ENCODE results near the gene CPEB2. TPM values are rescaled to one million over a fixed set of nuclear protein-coding genes. Genes with fewer than 3 reads are reported as not detected.

The CPEB2 gene
- total and polyA plus RNA-seq, 2 of the 8 experiments (the other 6 are each of a cell fraction or from before 2014, with no cell fraction given): 0.39 to 1.9 TPM

- ChIA-PET POLR2A (ENCODE audit: partially characterized antibody) (no interaction called here), CTCF (ENCODE audit: partially characterized antibody) (interaction anchor here (2.1 kb wide), 1 partner anchor 11 kb away, joined by 6 read pairs; no protein-coding TSS in a partner anchor)
- TF ChIP-seq YY1 (IDR thresholded peaks at IDR 0.05; ENCODE audit: low read depth, low read length) (no peak), CTCF (IDR thresholded peaks at IDR 0.05; ENCODE audit: control extremely low read depth in 1 of 3, insufficient read depth in 1 of 3, low read depth in 1 of 3, low read length in 3 of 3) (no peak), KDM1A (IDR thresholded peaks at IDR 0.05; ENCODE audit: borderline replicate concordance, low read length) (no peak), ASH2L (IDR thresholded peaks at IDR 0.05; ENCODE audit: low read length) (no peak), TCF12 (IDR thresholded peaks at IDR 0.05; ENCODE audit: low read depth, low read length) (no peak), ZNF274 (IDR thresholded peaks at IDR 0.05; ENCODE audit: borderline replicate concordance, extremely low read depth, low read length) (no peak), HDAC6 (IDR thresholded peaks at IDR 0.05; ENCODE audit: low read depth, low read length) (no peak), MAX (IDR thresholded peaks at IDR 0.05) (no peak), CBX8 (IDR thresholded peaks at IDR 0.05; ENCODE audit: borderline replicate concordance, low read depth, low read length) (no peak), GTF2F1 (IDR thresholded peaks at IDR 0.05; ENCODE audit: borderline replicate concordance, low read depth, low read length) (no peak), BRCA1 (IDR thresholded peaks at IDR 0.05; ENCODE audit: low read depth, low read length) (no peak), POU5F1 (IDR thresholded peaks at IDR 0.05; ENCODE audit: low read depth, low read length) (no peak), KDM5A (IDR thresholded peaks at IDR 0.05; ENCODE audit: low read length) (no peak)
These were observed 7.8 kb downstream of the CPEB2 start for GRCh38 chr4:15010038-15010585.

More at GRCh38 chr4:15010038-15010585, 7.8 kb downstream of the CPEB2 start:
- H3K18ac ChIP-seq (ENCODE audit: extremely low read depth, low read length): no peak overlapping the region
- peaks cover 0 to 14% (median under 1%) of the 10 kb centered on the region in 4 experiments; a peak in 4 of 7 replicates for H3K4me1 ChIP-seq (replicated peaks in 1 of 4; ENCODE audit: control insufficient read depth in 3 of 4, insufficient read depth in 4 of 4, low read length in 3 of 4)
- no peak overlapping the region for H3K9ac ChIP-seq (replicated peaks in 1 of 4; ENCODE audit: extremely low read depth in 1 of 4, low read depth in 3 of 4, low read length in 3 of 4)
- H3K14ac ChIP-seq (ENCODE audit: insufficient read length): no peak overlapping the region
- H4K20me1 ChIP-seq (replicated peaks in 1 of 2; ENCODE audit: control insufficient read depth in 1 of 2, insufficient read depth in 2 of 2, low read length in 2 of 2): no peaks in the 10 kb centered on the region
- H3K4me3 ChIP-seq (ENCODE audit: extremely low read depth in 1 of 4, insufficient read depth in 2 of 4, low read depth in 3 of 4, low read length in 4 of 4): no peak overlapping the region
- no peak overlapping the region for H3K4ac ChIP-seq (replicated peaks; ENCODE audit: insufficient read length, low read depth, low read length)
- no peak overlapping the region for H3K23ac ChIP-seq (ENCODE audit: insufficient read length)
- no peak overlapping the region for H2BK120ac ChIP-seq (replicated peaks; ENCODE audit: low read depth, low read length)
- no peak overlapping the region for H2AFZ ChIP-seq (ENCODE audit: low read length)
- H3K56ac ChIP-seq (replicated peaks; ENCODE audit: insufficient read length, low read depth, low read length): no peak overlapping the region
- peaks cover 0 to 13% (median 2%) of the 10 kb centered on the region in 4 experiments; a peak in 3 of 7 replicates for H3K27me3 ChIP-seq (replicated peaks in 1 of 4; ENCODE audit: control insufficient read depth in 3 of 4, extremely low read depth in 1 of 4, insufficient read depth in 3 of 4, low read length in 3 of 4)
- peaks cover under 1% of the 10 kb centered on the region; the same call in 1 of the 2 replicates for H3K23me2 ChIP-seq (ENCODE audit: low read depth, low read length)
- no peaks in the 10 kb centered on the region for H3K9me3 ChIP-seq (ENCODE audit: insufficient read depth in 2 of 2, low read depth in 1 of 2, low read length in 1 of 2)
- no peaks in the 10 kb centered on the region for H3K36me3 ChIP-seq (ENCODE audit: control insufficient read depth in 2 of 4, insufficient read depth in 4 of 4, low read length in 3 of 4)
- H2BK15ac ChIP-seq (ENCODE audit: low read length): no peak overlapping the region
- H4K91ac ChIP-seq (replicated peaks; ENCODE audit: insufficient read length, low read length): no peak overlapping the region
- H4K8ac ChIP-seq (ENCODE audit: extremely low read depth, insufficient read depth, low read length): no peak overlapping the region
- no peak overlapping the region for H2BK12ac ChIP-seq (ENCODE audit: low read depth, low read length)
- H3K27ac ChIP-seq (ENCODE audit: low read depth, low read length): no peak overlapping the region
- FAIRE-seq (no peak), DNase-seq (ENCODE audit: low read depth in 1 of 2, low spot score in 2 of 2) (no peak)
- no peak overlapping the region for H2BK5ac ChIP-seq (ENCODE audit: low read depth, low read length)
- no peaks in the 10 kb centered on the region for H3K79me1 ChIP-seq (ENCODE audit: low read depth, low read length)
- H4K5ac ChIP-seq (ENCODE audit: insufficient read length, low read depth, low read length): no peak overlapping the region
- no peak overlapping the region for H2AK5ac ChIP-seq (ENCODE audit: low read depth, low read length)
- H3K4me2 ChIP-seq (ENCODE audit: insufficient read depth in 1 of 2, low read depth in 2 of 2, low read length in 2 of 2): no peak overlapping the region
- H3K79me2 ChIP-seq (ENCODE audit: control insufficient read depth in 1 of 2, insufficient read depth in 2 of 2, low read length in 2 of 2): no peaks in the 10 kb centered on the region
- H2BK20ac ChIP-seq (ENCODE audit: low read length): no peak overlapping the region

All from H1 (cell line).